SK-N-MC (cell line): Measurements from ENCODE around the gene RNF213.

ENCODE experiments used
- EZH2 ChIP-seq: fragments of 200-600 bp; sonication (generic); IDR thresholded peaks from one replicate; pipeline ENCODE4 v1.6.1; 2017; ENCODE audit warnings: antibody characterized with exemption
- FOXP2 ChIP-seq: optimal IDR thresholded peaks from 2 replicates; pipeline ENCODE3; 2011; ENCODE audit warnings: mild to moderate bottlenecking, moderate library complexity; ENCODE audit not compliant: insufficient read depth; ENCODE audit errors: extremely low read length, control extremely low read depth
- POLR2AphosphoS5 ChIP-seq: IDR thresholded peaks from 2 replicates; pipeline ENCODE4 v1.6.1; 2012; ENCODE audit warnings: mild to moderate bottlenecking, low read depth, low read length, borderline replicate concordance

DNA sequence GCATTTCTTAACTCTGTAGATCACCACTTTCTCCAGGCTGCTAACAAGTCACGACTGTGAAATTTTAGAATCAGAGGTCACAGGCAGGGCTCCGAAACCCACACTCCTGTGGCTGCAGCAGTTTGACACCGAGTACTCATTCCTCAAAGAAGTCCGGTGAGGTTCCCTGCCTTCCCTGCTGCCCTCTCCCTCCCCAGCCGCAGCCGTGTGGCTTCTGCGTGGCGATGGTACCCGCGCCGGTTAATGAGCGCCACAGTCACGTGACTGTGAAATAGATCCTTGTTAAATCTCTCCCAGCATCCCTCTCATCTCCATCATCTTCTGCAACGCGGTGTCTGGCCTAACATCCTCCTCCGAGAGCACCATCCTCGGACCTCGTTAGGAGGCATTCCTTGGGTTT lies 89.1 kb downstream of the RNF213 start:
- TF ChIP-seq POLR2AphosphoS5 (no peak), FOXP2 (no peak), EZH2 (no peak)
